ENCODE results near the gene KIF13A. TPM values are rescaled to one million over a fixed set of nuclear protein-coding genes. Genes with fewer than 3 reads are reported as not detected.
A peak's percentile ranks its signal among the peaks of the same experiment; 100 is the strongest.
"Not testable (repeated sequence)": the region's sequence is repeated elsewhere in the genome, so short reads cannot be mapped to it uniquely, and the experiment has no call there.

The KIF13A gene
- total RNA-seq, 1 donor from 2014 or later = 51.9 TPM

- TF ChIP-seq, protein P1, sequence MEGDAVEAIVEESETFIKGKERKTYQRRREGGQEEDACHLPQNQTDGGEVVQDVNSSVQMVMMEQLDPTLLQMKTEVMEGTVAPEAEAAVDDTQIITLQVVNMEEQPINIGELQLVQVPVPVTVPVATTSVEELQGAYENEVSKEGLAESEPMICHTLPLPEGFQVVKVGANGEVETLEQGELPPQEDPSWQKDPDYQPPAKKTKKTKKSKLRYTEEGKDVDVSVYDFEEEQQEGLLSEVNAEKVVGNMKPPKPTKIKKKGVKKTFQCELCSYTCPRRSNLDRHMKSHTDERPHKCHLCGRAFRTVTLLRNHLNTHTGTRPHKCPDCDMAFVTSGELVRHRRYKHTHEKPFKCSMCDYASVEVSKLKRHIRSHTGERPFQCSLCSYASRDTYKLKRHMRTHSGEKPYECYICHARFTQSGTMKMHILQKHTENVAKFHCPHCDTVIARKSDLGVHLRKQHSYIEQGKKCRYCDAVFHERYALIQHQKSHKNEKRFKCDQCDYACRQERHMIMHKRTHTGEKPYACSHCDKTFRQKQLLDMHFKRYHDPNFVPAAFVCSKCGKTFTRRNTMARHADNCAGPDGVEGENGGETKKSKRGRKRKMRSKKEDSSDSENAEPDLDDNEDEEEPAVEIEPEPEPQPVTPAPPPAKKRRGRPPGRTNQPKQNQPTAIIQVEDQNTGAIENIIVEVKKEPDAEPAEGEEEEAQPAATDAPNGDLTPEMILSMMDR (IDR thresholded peaks at IDR 0.05) = no peak
- Mint-ChIP-seq H3K4me1 (ENCODE audit: low read depth) (peaks cover 31% of the 10 kb centered on the region), H3K4me3 (ENCODE audit: unreplicated experiment) (no peak overlapping the region), H3K36me3 (ENCODE audit: low read depth) (peaks cover 2% of the 10 kb centered on the region), H3K27ac (ENCODE audit: unreplicated experiment) (no peak overlapping the region), H3K9me3 (ENCODE audit: low read depth) (peaks cover 2% of the 10 kb centered on the region), H3K27me3 (ENCODE audit: low read depth) (no peaks in the 10 kb centered on the region)
- no peak for DNase-seq (ENCODE audit: low spot score)
Observed at GRCh38 chr6:17949168-17949567, 38.3 kb downstream of the KIF13A start.

DNA sequence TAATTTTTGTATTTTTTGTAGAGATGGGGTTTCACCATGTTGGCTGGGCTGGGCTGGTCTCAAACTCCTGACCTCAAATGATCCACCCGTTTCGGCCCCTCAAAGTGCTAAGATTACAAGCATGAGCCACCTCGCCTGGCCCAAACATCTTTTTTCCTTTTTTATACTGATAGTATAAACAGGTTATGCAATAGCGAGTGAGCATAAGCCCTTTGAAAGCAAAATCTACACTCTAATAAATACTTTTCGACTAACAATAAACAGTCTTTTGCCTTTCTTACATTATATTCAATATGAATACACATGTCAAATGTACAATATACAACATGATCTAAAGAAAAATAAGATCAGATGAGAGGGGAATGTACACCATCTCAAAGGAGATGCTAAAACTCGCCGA, 38.7 kb downstream of the KIF13A start:
- TF ChIP-seq, protein P1 (IDR thresholded peaks at IDR 0.05) = no peak
- no peaks in the 10 kb centered on the region for H3K27me3 Mint-ChIP-seq (ENCODE audit: low read depth)
- no peak overlapping the region for H3K27ac Mint-ChIP-seq (ENCODE audit: unreplicated experiment)
- H3K9me3 Mint-ChIP-seq (ENCODE audit: low read depth) = peaks cover 2% of the 10 kb centered on the region
- peaks cover 2% of the 10 kb centered on the region for H3K36me3 Mint-ChIP-seq (ENCODE audit: low read depth)
- H3K4me1 Mint-ChIP-seq (ENCODE audit: low read depth) = peaks cover 35% of the 10 kb centered on the region
- no peak overlapping the region for H3K4me3 Mint-ChIP-seq (ENCODE audit: unreplicated experiment)
- no peak for DNase-seq (ENCODE audit: low spot score)

DNA sequence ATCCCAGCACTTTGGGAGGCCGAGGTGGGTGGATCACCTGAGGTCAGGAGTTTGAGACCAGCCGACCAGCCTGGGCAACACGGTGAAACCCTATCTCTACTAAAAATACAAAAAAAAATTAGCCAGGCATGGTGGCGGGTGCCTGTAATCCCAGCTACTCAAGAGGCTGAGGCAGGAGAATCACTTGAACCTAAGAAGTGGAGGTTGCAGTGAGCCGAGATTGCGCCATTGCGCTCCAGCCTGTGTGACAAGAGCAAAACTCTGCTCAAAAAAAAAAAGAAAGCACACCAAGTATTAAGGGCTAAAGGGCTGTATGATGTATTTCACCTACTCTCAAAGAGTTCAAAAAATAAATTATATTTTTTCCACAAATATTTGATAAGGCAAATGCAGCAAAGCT, 39.9 kb downstream of the KIF13A start:
- peaks cover 35% of the 10 kb centered on the region for H3K4me1 Mint-ChIP-seq (ENCODE audit: low read depth)
- not testable (repeated sequence) for H3K9me3 Mint-ChIP-seq (ENCODE audit: low read depth)

GRCh38 chr6:17945575-17945974, 41.9 kb downstream of the KIF13A start:
- no peak overlapping the region for H3K4me3 Mint-ChIP-seq (ENCODE audit: unreplicated experiment)
- TF ChIP-seq, protein P1 (IDR thresholded peaks at IDR 0.05) = no peak
- peak overlapping the region; percentile 85 for H3K27ac Mint-ChIP-seq (ENCODE audit: unreplicated experiment)

More for the DNA sequence above, 39.9 kb downstream of the KIF13A start:
- DNase-seq (ENCODE audit: low spot score); H3K27me3 Mint-ChIP-seq (ENCODE audit: low read depth); H3K4me3 Mint-ChIP-seq (ENCODE audit: unreplicated experiment); H3K36me3 Mint-ChIP-seq (ENCODE audit: low read depth): not testable (repeated sequence)
- peak overlapping the region; percentile 45 for H3K27ac Mint-ChIP-seq (ENCODE audit: unreplicated experiment)

GRCh38 chr6:17945111-17945510, 42.3 kb downstream of the KIF13A start:
- TF ChIP-seq, protein P1 (IDR thresholded peaks at IDR 0.05) = no peak
- no peaks in the 10 kb centered on the region for H3K27me3 Mint-ChIP-seq (ENCODE audit: low read depth)
- no peak for DNase-seq (ENCODE audit: low spot score)
- peaks cover 30% of the 10 kb centered on the region for H3K4me1 Mint-ChIP-seq (ENCODE audit: low read depth)
- peak overlapping the region; percentile 85 for H3K27ac Mint-ChIP-seq (ENCODE audit: unreplicated experiment)
- H3K9me3 Mint-ChIP-seq (ENCODE audit: low read depth) = no peaks in the 10 kb centered on the region
- H3K36me3 Mint-ChIP-seq (ENCODE audit: low read depth) = peaks cover under 1% of the 10 kb centered on the region
- no peak overlapping the region for H3K4me3 Mint-ChIP-seq (ENCODE audit: unreplicated experiment)

More at GRCh38 chr6:17945575-17945974, 41.9 kb downstream of the KIF13A start:
- Mint-ChIP-seq H3K9me3 (ENCODE audit: low read depth) (no peaks in the 10 kb centered on the region), H3K27me3 (ENCODE audit: low read depth) (no peaks in the 10 kb centered on the region), H3K36me3 (ENCODE audit: low read depth) (no peaks in the 10 kb centered on the region), H3K4me1 (ENCODE audit: low read depth) (peaks cover 33% of the 10 kb centered on the region)
- DNase-seq (ENCODE audit: low spot score) = no peak

DNA sequence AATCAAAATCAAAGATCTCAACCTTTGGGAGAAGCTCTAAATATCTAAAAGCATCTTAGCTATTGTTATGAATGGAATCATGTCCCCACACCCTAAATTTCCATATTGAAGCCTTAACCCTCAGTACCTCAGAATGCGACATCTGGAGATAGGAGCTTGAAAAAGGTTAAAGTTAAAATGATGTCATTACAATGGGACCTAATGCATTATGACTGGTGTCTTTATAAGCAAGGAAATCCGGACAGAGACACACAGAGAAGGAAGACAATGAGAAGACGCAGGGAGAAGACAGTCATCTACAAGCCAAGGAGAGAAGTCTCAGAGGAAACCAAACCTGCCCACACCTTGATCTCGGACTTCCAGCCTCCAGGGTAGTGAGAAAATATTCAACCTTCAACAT, 46.1 kb downstream of the KIF13A start:
- Mint-ChIP-seq H3K4me1 (ENCODE audit: low read depth) (peaks cover 41% of the 10 kb centered on the region), H3K4me3 (ENCODE audit: unreplicated experiment) (no peak overlapping the region), H3K9me3 (ENCODE audit: low read depth) (no peaks in the 10 kb centered on the region), H3K27ac (ENCODE audit: unreplicated experiment) (no peak overlapping the region), H3K36me3 (ENCODE audit: low read depth) (peaks cover 2% of the 10 kb centered on the region), H3K27me3 (ENCODE audit: low read depth) (no peaks in the 10 kb centered on the region)
- TF ChIP-seq, protein P1 (IDR thresholded peaks at IDR 0.05) = no peak
- no peak for DNase-seq (ENCODE audit: low spot score)

Data from chondrocyte (in vitro differentiated cells).